Thoracic aorta (tissue), 2 donors: ENCODE measurements around the gene TTC1. TPM values are rescaled to one million over a fixed set of nuclear protein-coding genes. Genes with fewer than 3 reads are reported as not detected.

Experiments
- ATAC-seq: fragments of 150-250 bp; one replicate; pipeline ENCODE4 v1.8.0; 2017; ENCODE audit warnings: low read depth; ENCODE audit not compliant: insufficient number of reproducible peaks, low FRiP score
- DNase-seq: peaks from one replicate; pipeline ENCODE4 v3.0.0-alpha.2; 2020; ENCODE audit warnings: low spot score
- H3K27ac ChIP-seq, 2 donors: fragments of 200-600 bp; sonication (generic); 1 replicate in 1 of 2; 2 replicates in 1 of 2; pipeline ENCODE4 v1.5.1; 2016; ENCODE audit warnings: mild to moderate bottlenecking in 2 of 2, moderate library complexity in 2 of 2
- H3K27me3 ChIP-seq: fragments of 200-600 bp; sonication (generic); replicated peaks from 2 replicates; pipeline ENCODE4 v1.6.0; 2016; ENCODE audit warnings: mild to moderate bottlenecking; ENCODE audit not compliant: insufficient read depth
- H3K36me3 ChIP-seq: fragments of 200-600 bp; sonication (generic); one replicate; pipeline ENCODE4 v1.5.1; 2016
- H3K4me1 ChIP-seq, 2 donors: fragments of 200-600 bp; sonication (generic); 1 replicate in 1 of 2; 2 replicates in 1 of 2; pipeline versions ENCODE4 v1.5.1 to v1.6.0; 2016; ENCODE audit warnings: low read depth in 2 of 2, mild to moderate bottlenecking in 1 of 2; ENCODE audit not compliant: control insufficient read depth in 1 of 2
- H3K4me3 ChIP-seq: fragments of 200-600 bp; sonication (generic); 2 replicates; pipeline ENCODE4 v1.5.1; 2016; ENCODE audit warnings: mild to moderate bottlenecking
- H3K9me3 ChIP-seq: fragments of 200-600 bp; sonication (generic); 2 replicates; pipeline ENCODE4 v1.5.1; 2016
- CTCF ChIP-seq: fragments of 200-600 bp; sonication (generic); IDR thresholded peaks from one replicate; pipeline ENCODE4 v1.5.1; 2019; ENCODE audit warnings: antibody characterized with exemption
- total RNA-seq, 2 donors: library from RNA; depleted of rRNA; stranded (reverse); fragments of >200 nt; gene quantifications; one replicate each; pipeline versions ENCODE4 v1.1.0 to v1.2.3, GENCODE V29; 2016

TTC1 gene
- total RNA-seq, 2 donors from 2014 or later = 20.7 to 21.8 TPM

GRCh38 chr5:160049099-160049498, 40.2 kb downstream of the TTC1 start:
- no peak for DNase-seq
- no peak for ATAC-seq
- peaks cover 0 to 3% of the 10 kb centered on the region in 2 donors for H3K4me1 ChIP-seq
- no peak for TF ChIP-seq CTCF
- H3K27ac ChIP-seq = no peak overlapping the region
- H3K9me3 ChIP-seq = no peaks in the 10 kb centered on the region
- no peaks in the 10 kb centered on the region for H3K27me3 ChIP-seq
- H3K36me3 ChIP-seq = peaks cover 20% of the 10 kb centered on the region
- no peak overlapping the region for H3K4me3 ChIP-seq

DNA sequence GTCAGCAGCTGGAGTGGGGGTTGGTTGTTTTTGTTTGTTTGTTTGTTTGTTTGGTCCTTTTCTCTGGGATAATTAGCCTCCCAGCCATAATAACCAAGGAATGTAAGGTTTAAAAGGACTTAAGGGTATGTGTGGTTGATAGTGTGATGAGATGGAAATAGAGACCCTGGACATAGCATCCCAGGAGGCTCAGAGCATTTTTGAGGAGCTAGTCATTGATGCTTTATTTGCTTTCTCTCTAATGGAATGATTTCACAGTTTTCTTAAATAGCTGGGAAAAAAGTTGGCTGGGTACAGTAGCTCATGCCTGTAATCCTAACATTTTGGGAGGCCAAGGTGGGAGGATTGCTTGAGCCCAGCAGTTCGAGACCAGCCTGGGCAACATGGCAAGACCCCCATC, 45.1 kb downstream of the TTC1 start:
- no peak for ATAC-seq
- peaks cover 51% of the 10 kb centered on the region for H3K36me3 ChIP-seq
- no peak for TF ChIP-seq CTCF

GRCh38 chr5:160054831-160055230, 45.9 kb downstream of the TTC1 start:
- Histone ChIP-seq H3K4me1 (no peaks in the 10 kb centered on the region), H3K36me3 (peaks cover 55% of the 10 kb centered on the region), H3K4me3 (no peak overlapping the region), H3K9me3 (no peaks in the 10 kb centered on the region), H3K27me3 (no peaks in the 10 kb centered on the region), H3K27ac (no peak overlapping the region)
- TF ChIP-seq CTCF = no peak
- DNase-seq (no peak), ATAC-seq (no peak)

More for the DNA sequence above, 45.1 kb downstream of the TTC1 start:
- Histone ChIP-seq H3K27me3 (no peaks in the 10 kb centered on the region), H3K4me1 (no peaks in the 10 kb centered on the region), H3K4me3 (no peak overlapping the region), H3K27ac (no peak overlapping the region), H3K9me3 (no peaks in the 10 kb centered on the region)
- DNase-seq = no peak

- Histone ChIP-seq H3K4me3 (no peak overlapping the region), H3K9me3 (no peaks in the 10 kb centered on the region), H3K27ac (no peak overlapping the region), H3K4me1 (no peaks in the 10 kb centered on the region), H3K27me3 (no peaks in the 10 kb centered on the region), H3K36me3 (peaks cover 57% of the 10 kb centered on the region)
- DNase-seq = no peak
- TF ChIP-seq CTCF = no peak
- ATAC-seq = no peak
Observed at GRCh38 chr5:160057256-160057655, 48.3 kb downstream of the TTC1 start.

DNA sequence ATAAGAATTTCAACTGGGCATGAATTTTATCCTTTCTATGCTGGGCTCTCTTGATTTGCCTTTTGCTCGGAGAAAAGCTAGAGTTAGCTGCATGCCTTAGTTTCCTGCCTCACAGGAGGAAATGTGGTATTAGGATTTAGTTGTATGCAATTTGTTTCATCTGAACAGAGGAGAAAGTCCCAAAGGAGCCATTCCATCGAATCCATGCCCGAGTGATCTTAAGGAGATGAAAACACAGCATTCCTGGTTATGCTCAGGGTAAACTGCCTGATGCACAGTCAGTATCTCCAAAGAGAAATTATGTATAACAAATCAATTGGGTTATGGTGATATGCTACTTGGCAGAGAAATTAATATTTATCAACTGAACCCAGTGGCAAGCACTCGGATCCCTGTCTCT, 51.1 kb downstream of the TTC1 start:
- no peak overlapping the region for H3K27ac ChIP-seq
- DNase-seq = no peak
- no peaks in the 10 kb centered on the region for H3K9me3 ChIP-seq
- no peak for TF ChIP-seq CTCF
- H3K27me3 ChIP-seq = no peaks in the 10 kb centered on the region
- H3K36me3 ChIP-seq = peaks cover 58% of the 10 kb centered on the region
- H3K4me1 ChIP-seq = peaks cover 0 to 3% of the 10 kb centered on the region in 2 donors
- no peak overlapping the region for H3K4me3 ChIP-seq
- no peak for ATAC-seq
